ENCODE data around the gene SPPL2C. TPM values are rescaled to one million over a fixed set of nuclear protein-coding genes. Genes with fewer than 3 reads are reported as not detected.

SPPL2C gene
- total RNA-seq, 1 donor from 2014 or later = not detected

- H3K4me3 ChIP-seq (ENCODE audit: low read depth, low read length) = no peak overlapping the region
- no peak for DNase-seq (ENCODE audit: low read depth)
- TF ChIP-seq, protein P1, sequence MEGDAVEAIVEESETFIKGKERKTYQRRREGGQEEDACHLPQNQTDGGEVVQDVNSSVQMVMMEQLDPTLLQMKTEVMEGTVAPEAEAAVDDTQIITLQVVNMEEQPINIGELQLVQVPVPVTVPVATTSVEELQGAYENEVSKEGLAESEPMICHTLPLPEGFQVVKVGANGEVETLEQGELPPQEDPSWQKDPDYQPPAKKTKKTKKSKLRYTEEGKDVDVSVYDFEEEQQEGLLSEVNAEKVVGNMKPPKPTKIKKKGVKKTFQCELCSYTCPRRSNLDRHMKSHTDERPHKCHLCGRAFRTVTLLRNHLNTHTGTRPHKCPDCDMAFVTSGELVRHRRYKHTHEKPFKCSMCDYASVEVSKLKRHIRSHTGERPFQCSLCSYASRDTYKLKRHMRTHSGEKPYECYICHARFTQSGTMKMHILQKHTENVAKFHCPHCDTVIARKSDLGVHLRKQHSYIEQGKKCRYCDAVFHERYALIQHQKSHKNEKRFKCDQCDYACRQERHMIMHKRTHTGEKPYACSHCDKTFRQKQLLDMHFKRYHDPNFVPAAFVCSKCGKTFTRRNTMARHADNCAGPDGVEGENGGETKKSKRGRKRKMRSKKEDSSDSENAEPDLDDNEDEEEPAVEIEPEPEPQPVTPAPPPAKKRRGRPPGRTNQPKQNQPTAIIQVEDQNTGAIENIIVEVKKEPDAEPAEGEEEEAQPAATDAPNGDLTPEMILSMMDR (conservative IDR thresholded peaks at IDR 0.05; ENCODE audit: low read depth, low read length) = no peak
Measured at GRCh38 chr17:45886852-45887251, 42.2 kb downstream of the SPPL2C start.

GRCh38 chr17:45888392-45888791, 43.7 kb downstream of the SPPL2C start:
- no peak for DNase-seq (ENCODE audit: low read depth)
- H3K4me3 ChIP-seq (ENCODE audit: low read depth, low read length) = no peak overlapping the region
- TF ChIP-seq, protein P1 (conservative IDR thresholded peaks at IDR 0.05; ENCODE audit: low read depth, low read length) = no peak

DNA sequence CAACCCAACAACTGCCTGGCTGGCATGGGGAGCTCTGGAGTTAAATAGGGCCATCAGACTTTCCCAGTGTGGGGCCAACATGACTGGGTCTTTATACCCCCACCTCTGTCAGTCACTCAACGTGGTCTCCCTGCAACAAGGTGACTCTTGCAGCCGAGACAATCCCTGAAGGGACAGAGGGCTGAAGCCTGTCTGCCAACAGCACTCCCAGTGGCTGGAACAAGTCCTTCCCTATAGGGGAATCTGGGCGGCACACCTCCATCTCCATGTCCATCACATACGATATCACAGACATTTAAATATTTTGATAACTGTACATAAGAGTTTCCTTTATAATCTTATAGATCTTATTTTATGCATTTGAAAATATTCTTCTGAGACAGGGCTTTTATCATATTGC, 44.9 kb downstream of the SPPL2C start:
- H3K4me3 ChIP-seq (ENCODE audit: low read depth, low read length) = no peak overlapping the region
- no peak for DNase-seq (ENCODE audit: low read depth)
- TF ChIP-seq, protein P1 (conservative IDR thresholded peaks at IDR 0.05; ENCODE audit: low read depth, low read length) = peak; percentile 14

- peak overlapping the region; percentile 65 for H3K4me3 ChIP-seq (ENCODE audit: low read depth, low read length)
- TF ChIP-seq, protein P1 (conservative IDR thresholded peaks at IDR 0.05; ENCODE audit: low read depth, low read length) = no peak
- no peak for DNase-seq (ENCODE audit: low read depth)
Measured at GRCh38 chr17:45893725-45894021, 49.0 kb downstream of the SPPL2C start.

GRCh38 chr17:45894022-45894784, 49.5 kb downstream of the SPPL2C start, which contains the start of gene MAPT:
Gene MAPT, plus strand, starts transcription at chr17:45894554. Its CDS starts 67,784 bp downstream, at chr17:45962338.
- TF ChIP-seq, protein P1 (conservative IDR thresholded peaks at IDR 0.05; ENCODE audit: low read depth, low read length) = peak; percentile 71
- DNase-seq (ENCODE audit: low read depth) = peak; percentile 35
- peak within 1 kb of the TSS; percentile 65 for H3K4me3 ChIP-seq (ENCODE audit: low read depth, low read length)

- TF ChIP-seq, protein P1 (conservative IDR thresholded peaks at IDR 0.05; ENCODE audit: low read depth, low read length) = no peak
- no peak for DNase-seq (ENCODE audit: low read depth)
- H3K4me3 ChIP-seq (ENCODE audit: low read depth, low read length) = peak overlapping the region; percentile 65
Measured at GRCh38 chr17:45895304-45895968, 50.8 kb downstream of the SPPL2C start.

All from epithelial cell of proximal tubule (primary cell).